HCT116 (cell line): Measurements from ENCODE around the gene SLC19A1. TPM values are rescaled to one million over a fixed set of nuclear protein-coding genes. Genes with fewer than 3 reads are reported as not detected.

ENCODE experiments used
- ATAC-seq: fragments of 200-7000 bp; cut with Tn5 transposase; 2 replicates; pipeline ENCODE4 v1.9.1; 2020; ENCODE audit warnings: mild to moderate bottlenecking, moderate library complexity
- BruUV-seq: library from RNA; stranded (reverse); fragments of 400-500 nt; replicated peaks from 2 replicates; lab custom pipeline; 2021; lab: Mats Ljungman, UMichigan
- CTCF ChIA-PET: fragments of 300-600 bp; sonication (Branson Sonifier 250); formaldehyde crosslinking; loops from one replicate; lab custom pipeline; 2021; ENCODE audit warnings: antibody characterized with exemption; lab: Charles Lee
- POLR2A ChIA-PET: fragments of 300-600, 350-600 bp; sonication (Branson Sonifier 250); formaldehyde crosslinking; loops from one replicate; lab custom pipeline; 2021; ENCODE audit warnings: antibody characterized with exemption; lab: Charles Lee
- RAD21 ChIA-PET, 2 experiments: fragments of 300-600 bp; sonication (Branson Sonifier 250); formaldehyde crosslinking; loops; one replicate each; lab custom pipeline; 2023; ENCODE audit warnings: low total read pairs in 2 of 2; ENCODE audit not compliant: uncharacterized antibody in 2 of 2, unreplicated experiment in 2 of 2, low non-redundant PET in 1 of 2; lab: Charles Lee
- DNase-seq: peaks from one replicate; pipeline ENCODE4 v3.0.0-alpha.2; 2010; ENCODE audit warnings: low read depth, low spot score
- H2AFZ ChIP-seq: fragments of 200-600 bp; shearing (Covaris generic), sonication (generic); 2 replicates; pipeline ENCODE4 v1.6.1; 2017; ENCODE audit warnings: low read depth, mixed run types, mixed read lengths, antibody characterized with exemption, low read length; ENCODE audit not compliant: poor library complexity, severe bottlenecking
- H3K27ac ChIP-seq: 2 replicates; pipeline ENCODE4 v1.5.1; 2012; ENCODE audit warnings: low read depth, low read length
- H3K27me3 ChIP-seq: fragments of 200-600 bp; sonication (generic); 2 replicates; pipeline ENCODE4 v1.6.1; 2016; ENCODE audit warnings: mixed run types, low read length, mixed read lengths; ENCODE audit not compliant: insufficient read depth
- H3K36me3 ChIP-seq, 2 experiments: fragments of 200-500 bp in 1 of 2; fragments of 200-600 bp in 1 of 2; sonication (Bioruptor generic) in 1 of 2; sonication (generic) in 1 of 2; 2 replicates each; pipeline versions ENCODE4 v1.5.1 to v1.6.1; 2014 to 2016; ENCODE audit warnings: low read length in 2 of 2, inconsistent platforms in 1 of 2, mixed read lengths in 1 of 2, mixed run types in 1 of 2; ENCODE audit not compliant: insufficient read depth in 2 of 2, control insufficient read depth in 1 of 2
- H3K4me1 ChIP-seq, 2 experiments: fragments of 200-600 bp in 1 of 2; sonication (generic) in 1 of 2; 2 replicates each; pipeline versions ENCODE4 v1.5.1 to v1.6.1; 2012 to 2017; ENCODE audit warnings: low read length in 2 of 2, inconsistent platforms in 1 of 2, mild to moderate bottlenecking in 1 of 2, mixed read lengths in 1 of 2, mixed run types in 1 of 2, moderate library complexity in 1 of 2; ENCODE audit not compliant: insufficient read depth in 2 of 2, control insufficient read depth in 1 of 2
- H3K4me2 ChIP-seq: fragments of 200-600 bp; sonication (generic); 2 replicates; pipeline ENCODE4 v1.6.1; 2017; ENCODE audit warnings: mixed run types, low read length, mixed read lengths
- H3K4me3 ChIP-seq, 2 experiments: fragments of 200-600 bp in 1 of 2; sonication (generic) in 1 of 2; replicated peaks in 1 of 2; 2 replicates each; pipeline ENCODE4 v1.5.1; 2011 to 2016; ENCODE audit warnings: low read length in 2 of 2, control low read depth in 1 of 2, low read depth in 1 of 2, mild to moderate bottlenecking in 1 of 2, mixed read lengths in 1 of 2, mixed run types in 1 of 2
- H3K79me2 ChIP-seq: fragments of 200-600 bp; sonication (generic); 2 replicates; pipeline ENCODE4 v1.6.1; 2017; ENCODE audit warnings: mild to moderate bottlenecking, mixed run types, low read length, moderate library complexity, mixed read lengths; ENCODE audit not compliant: insufficient read depth
- H3K9ac ChIP-seq: fragments of 200-600 bp; sonication (generic); 2 replicates; pipeline ENCODE4 v1.6.1; 2016; ENCODE audit warnings: low read length, mixed read lengths
- H3K9me2 ChIP-seq: fragments of 200-600 bp; sonication (generic), shearing (Covaris generic); 2 replicates; pipeline ENCODE4 v1.6.1; 2017; ENCODE audit warnings: mixed run types, mild to moderate bottlenecking, moderate library complexity; ENCODE audit not compliant: insufficient read depth
- H3K9me3 ChIP-seq, 2 experiments: fragments of 200-500 bp in 1 of 2; fragments of 200-600 bp in 1 of 2; sonication (Bioruptor generic) in 1 of 2; sonication (generic) in 1 of 2; 2 replicates each; pipeline ENCODE4 v1.6.1; 2014 to 2017; ENCODE audit warnings: low read length in 2 of 2, mixed read lengths in 2 of 2, inconsistent platforms in 1 of 2, low read depth in 1 of 2, mild to moderate bottlenecking in 1 of 2, mixed run types in 1 of 2, moderate library complexity in 1 of 2; ENCODE audit not compliant: control insufficient read depth in 1 of 2, insufficient read depth in 1 of 2
- H4K20me1 ChIP-seq: fragments of 200-600 bp; sonication (generic), shearing (Covaris generic); 2 replicates; pipeline ENCODE4 v1.6.1; 2017; ENCODE audit warnings: mixed run types, mild to moderate bottlenecking, moderate library complexity; ENCODE audit not compliant: insufficient read depth
- ATF3 ChIP-seq: IDR thresholded peaks from 2 replicates; pipeline ENCODE4 v1.6.1; 2012
- CBX3 ChIP-seq: IDR thresholded peaks from 2 replicates; pipeline ENCODE4 v1.6.1; 2012; ENCODE audit warnings: low read depth
- CEBPB ChIP-seq: IDR thresholded peaks from 2 replicates; pipeline ENCODE4 v1.6.1; 2012; ENCODE audit warnings: low read depth
- ELF1 ChIP-seq: IDR thresholded peaks from 2 replicates; pipeline ENCODE4 v1.6.1; 2012; ENCODE audit warnings: low read depth, borderline replicate concordance
- EZH2 ChIP-seq: fragments of 200-600 bp; sonication (generic); IDR thresholded peaks from 2 replicates; pipeline ENCODE4 v1.6.1; 2017; ENCODE audit warnings: antibody characterized with exemption, mixed run types
- EZH2phosphoT487 ChIP-seq: fragments of 200-600 bp; IDR thresholded peaks from 2 replicates; pipeline ENCODE4 v1.6.1; 2018; ENCODE audit warnings: antibody characterized with exemption, borderline replicate concordance
- FOSL1 ChIP-seq: IDR thresholded peaks from 2 replicates; pipeline ENCODE4 v1.6.1; 2012; ENCODE audit warnings: low read depth
- JUND ChIP-seq: IDR thresholded peaks from 2 replicates; pipeline ENCODE4 v1.6.1; 2012
- POLR2A ChIP-seq: IDR thresholded peaks from 2 replicates; pipeline ENCODE4 v1.7.0; 2011; ENCODE audit warnings: borderline replicate concordance; ENCODE audit not compliant: insufficient read depth, insufficient read length; ENCODE audit errors: extremely low read depth
- POLR2AphosphoS5 ChIP-seq: IDR thresholded peaks from 2 replicates; pipeline ENCODE4 v1.6.1; 2011; ENCODE audit warnings: mild to moderate bottlenecking, low read depth, low read length, moderate library complexity
- REST ChIP-seq: IDR thresholded peaks from 2 replicates; pipeline ENCODE4 v1.6.1; 2012; ENCODE audit warnings: low read depth
- SP1 ChIP-seq: IDR thresholded peaks from 2 replicates; pipeline ENCODE4 v1.6.1; 2012; ENCODE audit warnings: low read depth
- TCF7L2 ChIP-seq: IDR thresholded peaks from 2 replicates; pipeline ENCODE4 v1.7.0; 2011; ENCODE audit warnings: borderline replicate concordance, inconsistent platforms; ENCODE audit not compliant: insufficient read depth, insufficient read length; ENCODE audit errors: extremely low read depth
- YY1 ChIP-seq: IDR thresholded peaks from 2 replicates; pipeline ENCODE4 v1.6.1; 2011; ENCODE audit warnings: low read length, low read depth, moderate library complexity, mild to moderate bottlenecking; ENCODE audit not compliant: insufficient replicate concordance; ENCODE audit errors: extremely low read depth
- ZFX ChIP-seq: fragments of 450-650 bp; IDR thresholded peaks from 2 replicates; pipeline ENCODE4 v1.6.1; 2017
- ZNF274 ChIP-seq: fragments of 200-500 bp; sonication (Bioruptor generic); IDR thresholded peaks from 2 replicates; pipeline ENCODE4 v1.6.1; 2014; ENCODE audit warnings: mild to moderate bottlenecking, low read depth, low read length, inconsistent platforms
- intact Hi-C: fragments of 100-400 bp; cut with micrococcal nuclease; formaldehyde crosslinking; loops from 2 replicates; pipeline ENCODE4 v1.10.0; 2022
- total RNA-seq: library from RNA; stranded (reverse); gene quantifications from one replicate; pipeline ENCODE4 v1.2.1, GENCODE V29; 2021; ENCODE audit not compliant: unreplicated experiment
- TF ChIP-seq, protein P1 (sequence below): IDR thresholded peaks from 2 replicates; pipeline ENCODE4 v1.6.1; 2011; ENCODE audit warnings: mild to moderate bottlenecking, low read length, moderate library complexity; ENCODE audit not compliant: insufficient replicate concordance; ENCODE audit errors: extremely low read depth

Gene SLC19A1
- total RNA-seq, 1 experiment from 2014 or later, result 50.2 TPM

GRCh38 chr21:45468971-45469272, 73.3 kb downstream of the SLC19A1 start:
- DNase-seq, result no peak
- peaks cover 0 to 5% of the 10 kb centered on the region in 2 experiments; a peak in 1 of 4 replicates for H3K36me3 ChIP-seq
- H2AFZ ChIP-seq, result no peak overlapping the region
- H3K4me3 ChIP-seq, result no peak overlapping the region
- H3K9me3 ChIP-seq, result no peaks in the 10 kb centered on the region
- H3K27ac ChIP-seq, result no peak overlapping the region
- H3K9me2 ChIP-seq, result no peaks in the 10 kb centered on the region
- H3K4me2 ChIP-seq, result no peak overlapping the region
- no peaks in the 10 kb centered on the region for H3K27me3 ChIP-seq
- ChIA-PET CTCF (no interaction called here), POLR2A (no interaction called here), RAD21 (no interaction called here)
- H3K4me1 ChIP-seq, result peaks cover 5 to 13% of the 10 kb centered on the region in 2 experiments; a peak in 3 of 4 replicates
- no peak overlapping the region for H3K9ac ChIP-seq
- H3K79me2 ChIP-seq, result peaks cover 4% of the 10 kb centered on the region; the same call in 1 of the 2 replicates
- no TSS peak for BruUV-seq
- no peak for ATAC-seq
- intact Hi-C loops, result no loop called here
- TF ChIP-seq TCF7L2 (no peak), ELF1 (no peak), POLR2AphosphoS5 (no peak), ATF3 (no peak), EZH2phosphoT487 (no peak), REST (no peak), ZNF274 (no peak), POLR2A (no peak), SP1 (no peak), CEBPB (no peak), CBX3 (no peak), YY1 (no peak), JUND (no peak), EZH2 (no peak), ZFX (no peak), FOSL1 (no peak)
- TF ChIP-seq, protein P1, sequence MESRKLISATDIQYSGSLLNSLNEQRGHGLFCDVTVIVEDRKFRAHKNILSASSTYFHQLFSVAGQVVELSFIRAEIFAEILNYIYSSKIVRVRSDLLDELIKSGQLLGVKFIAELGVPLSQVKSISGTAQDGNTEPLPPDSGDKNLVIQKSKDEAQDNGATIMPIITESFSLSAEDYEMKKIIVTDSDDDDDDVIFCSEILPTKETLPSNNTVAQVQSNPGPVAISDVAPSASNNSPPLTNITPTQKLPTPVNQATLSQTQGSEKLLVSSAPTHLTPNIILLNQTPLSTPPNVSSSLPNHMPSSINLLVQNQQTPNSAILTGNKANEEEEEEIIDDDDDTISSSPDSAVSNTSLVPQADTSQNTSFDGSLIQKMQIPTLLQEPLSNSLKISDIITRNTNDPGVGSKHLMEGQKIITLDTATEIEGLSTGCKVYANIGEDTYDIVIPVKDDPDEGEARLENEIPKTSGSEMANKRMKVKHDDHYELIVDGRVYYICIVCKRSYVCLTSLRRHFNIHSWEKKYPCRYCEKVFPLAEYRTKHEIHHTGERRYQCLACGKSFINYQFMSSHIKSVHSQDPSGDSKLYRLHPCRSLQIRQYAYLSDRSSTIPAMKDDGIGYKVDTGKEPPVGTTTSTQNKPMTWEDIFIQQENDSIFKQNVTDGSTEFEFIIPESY, result no peak
- no peaks in the 10 kb centered on the region for H4K20me1 ChIP-seq
